Astrocyte (in vitro differentiated cells and primary cell): ENCODE results near the gene PRKCE. TPM values are rescaled to one million over a fixed set of nuclear protein-coding genes. Genes with fewer than 3 reads are reported as not detected.

Experiments
- DNase-seq: peaks from one replicate; pipeline ENCODE4 v3.0.0-alpha.2; 2010; ENCODE audit warnings: low read depth
- FAIRE-seq: peaks from 2 replicates; lab custom pipeline; 2011; peaks lifted over from hg19 to GRCh38; lab: Jason Lieb, UNC
- H2AFZ ChIP-seq: 2 replicates; pipeline ENCODE4 v1.6.0; 2012; ENCODE audit warnings: low read depth, low read length, inconsistent platforms
- H3K27ac ChIP-seq: 2 replicates; pipeline ENCODE4 v1.5.1; 2011; ENCODE audit warnings: low read depth, low read length, inconsistent platforms
- H3K27me3 ChIP-seq: 2 replicates; pipeline ENCODE4 v1.6.0; 2011; ENCODE audit warnings: low read length, inconsistent platforms; ENCODE audit not compliant: insufficient read depth
- H3K36me3 ChIP-seq: 2 replicates; pipeline ENCODE4 v1.5.1; 2011; ENCODE audit warnings: low read length, inconsistent platforms; ENCODE audit not compliant: insufficient read depth
- H3K4me1 ChIP-seq: 2 replicates; pipeline ENCODE4 v1.5.1; 2011; ENCODE audit warnings: low read length, inconsistent platforms; ENCODE audit not compliant: insufficient read depth
- H3K4me2 ChIP-seq: 2 replicates; pipeline ENCODE4 v1.6.0; 2012; ENCODE audit warnings: low read length, inconsistent platforms
- H3K4me3 ChIP-seq: 2 replicates; pipeline ENCODE4 v1.5.1; 2011; ENCODE audit warnings: low read depth, mild to moderate bottlenecking, low read length, inconsistent platforms; ENCODE audit not compliant: insufficient read depth
- H3K79me2 ChIP-seq: 2 replicates; pipeline ENCODE4 v1.6.0; 2012; ENCODE audit warnings: mild to moderate bottlenecking, low read length, inconsistent platforms; ENCODE audit not compliant: insufficient read depth
- H3K9ac ChIP-seq: 2 replicates; pipeline ENCODE4 v1.6.0; 2012; ENCODE audit warnings: mild to moderate bottlenecking, low read length, inconsistent platforms
- H3K9me3 ChIP-seq: 2 replicates; pipeline ENCODE4 v1.5.1; 2012; ENCODE audit warnings: low read depth, mild to moderate bottlenecking, low read length, inconsistent platforms; ENCODE audit not compliant: insufficient read depth
- H4K20me1 ChIP-seq: 2 replicates; pipeline ENCODE4 v1.6.0; 2012; ENCODE audit warnings: low read length, inconsistent platforms; ENCODE audit not compliant: insufficient read depth
- H3K27ac Mint-ChIP-seq: one replicate; pipeline ENCODE4 v1.8.0; 2021; ENCODE audit warnings: mild to moderate bottlenecking, mixed read lengths; ENCODE audit not compliant: unreplicated experiment
- H3K27me3 Mint-ChIP-seq: one replicate; pipeline ENCODE4 v1.8.0; 2021; ENCODE audit warnings: low read depth, mixed read lengths; ENCODE audit not compliant: unreplicated experiment
- H3K36me3 Mint-ChIP-seq: one replicate; pipeline ENCODE4 v1.8.0; 2021; ENCODE audit warnings: low read depth, mixed read lengths; ENCODE audit not compliant: unreplicated experiment
- H3K4me1 Mint-ChIP-seq: one replicate; pipeline ENCODE4 v1.8.0; 2021; ENCODE audit warnings: low read depth, mixed read lengths; ENCODE audit not compliant: unreplicated experiment
- H3K4me3 Mint-ChIP-seq: one replicate; pipeline ENCODE4 v1.8.0; 2021; ENCODE audit warnings: mild to moderate bottlenecking, moderate library complexity, mixed read lengths; ENCODE audit not compliant: unreplicated experiment
- H3K9me3 Mint-ChIP-seq: one replicate; pipeline ENCODE4 v1.8.0; 2021; ENCODE audit warnings: mild to moderate bottlenecking, mixed read lengths; ENCODE audit not compliant: unreplicated experiment
- EZH2 ChIP-seq: IDR thresholded peaks from 2 replicates; pipeline ENCODE4 v1.6.1; 2012; ENCODE audit warnings: mild to moderate bottlenecking, low read length, inconsistent platforms; ENCODE audit not compliant: insufficient read depth
- total RNA-seq: library from RNA; stranded (reverse); gene quantifications from 2 replicates; pipeline ENCODE4 v1.2.1, GENCODE V29; 2021
- TF ChIP-seq, protein P1 (sequence below): IDR thresholded peaks from 2 replicates; pipeline ENCODE4 v1.5.1; 2011; ENCODE audit warnings: low read depth, mild to moderate bottlenecking, inconsistent platforms, low read length, moderate library complexity; ENCODE audit not compliant: insufficient read depth

Gene PRKCE
- total RNA-seq, 1 donor from 2014 or later: 12.8 TPM

DNA sequence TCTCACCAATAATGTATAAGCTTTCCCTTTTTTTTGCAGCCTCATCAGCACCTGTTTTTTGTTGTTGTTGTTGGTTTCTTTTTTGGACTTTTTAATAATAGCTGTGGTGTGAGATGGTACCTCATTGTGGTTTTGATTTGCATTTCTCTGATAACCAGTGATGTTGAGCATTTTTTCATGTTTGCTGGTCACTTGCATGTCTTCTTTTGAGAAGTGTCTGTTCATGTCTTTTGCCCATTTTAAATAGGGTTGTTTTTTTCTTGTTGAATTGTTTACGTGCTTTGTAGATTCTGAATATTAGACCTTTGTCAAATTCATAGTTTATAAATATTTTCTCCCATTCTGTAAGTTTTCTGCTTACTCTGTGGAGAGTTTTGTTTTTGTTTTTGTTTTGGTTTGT is 557.3 kb downstream of the PRKCE start:
- FAIRE-seq: peak; percentile 49
- H3K4me2 ChIP-seq: no peak overlapping the region
- no peaks in the 10 kb centered on the region for H3K27me3 ChIP-seq
- H4K20me1 ChIP-seq: no peaks in the 10 kb centered on the region
- H3K4me3 ChIP-seq: no peak overlapping the region
- no peaks in the 10 kb centered on the region for H3K4me1 ChIP-seq
- H3K4me3 Mint-ChIP-seq: no peak overlapping the region
- H3K4me1 Mint-ChIP-seq: no peaks in the 10 kb centered on the region
- H3K9me3 ChIP-seq: no peaks in the 10 kb centered on the region
- DNase-seq: no peak
- H3K9ac ChIP-seq: no peak overlapping the region
- no peaks in the 10 kb centered on the region for H3K27me3 Mint-ChIP-seq
- H3K27ac Mint-ChIP-seq: no peak overlapping the region
- peaks cover 16% of the 10 kb centered on the region for H3K9me3 Mint-ChIP-seq
- TF ChIP-seq, protein P1, sequence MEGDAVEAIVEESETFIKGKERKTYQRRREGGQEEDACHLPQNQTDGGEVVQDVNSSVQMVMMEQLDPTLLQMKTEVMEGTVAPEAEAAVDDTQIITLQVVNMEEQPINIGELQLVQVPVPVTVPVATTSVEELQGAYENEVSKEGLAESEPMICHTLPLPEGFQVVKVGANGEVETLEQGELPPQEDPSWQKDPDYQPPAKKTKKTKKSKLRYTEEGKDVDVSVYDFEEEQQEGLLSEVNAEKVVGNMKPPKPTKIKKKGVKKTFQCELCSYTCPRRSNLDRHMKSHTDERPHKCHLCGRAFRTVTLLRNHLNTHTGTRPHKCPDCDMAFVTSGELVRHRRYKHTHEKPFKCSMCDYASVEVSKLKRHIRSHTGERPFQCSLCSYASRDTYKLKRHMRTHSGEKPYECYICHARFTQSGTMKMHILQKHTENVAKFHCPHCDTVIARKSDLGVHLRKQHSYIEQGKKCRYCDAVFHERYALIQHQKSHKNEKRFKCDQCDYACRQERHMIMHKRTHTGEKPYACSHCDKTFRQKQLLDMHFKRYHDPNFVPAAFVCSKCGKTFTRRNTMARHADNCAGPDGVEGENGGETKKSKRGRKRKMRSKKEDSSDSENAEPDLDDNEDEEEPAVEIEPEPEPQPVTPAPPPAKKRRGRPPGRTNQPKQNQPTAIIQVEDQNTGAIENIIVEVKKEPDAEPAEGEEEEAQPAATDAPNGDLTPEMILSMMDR: no peak
- no peak for TF ChIP-seq EZH2
- no peak overlapping the region for H2AFZ ChIP-seq
- H3K36me3 ChIP-seq: no peaks in the 10 kb centered on the region
- no peaks in the 10 kb centered on the region for H3K79me2 ChIP-seq
- H3K27ac ChIP-seq: no peak overlapping the region
- H3K36me3 Mint-ChIP-seq: peaks cover 3% of the 10 kb centered on the region

DNA sequence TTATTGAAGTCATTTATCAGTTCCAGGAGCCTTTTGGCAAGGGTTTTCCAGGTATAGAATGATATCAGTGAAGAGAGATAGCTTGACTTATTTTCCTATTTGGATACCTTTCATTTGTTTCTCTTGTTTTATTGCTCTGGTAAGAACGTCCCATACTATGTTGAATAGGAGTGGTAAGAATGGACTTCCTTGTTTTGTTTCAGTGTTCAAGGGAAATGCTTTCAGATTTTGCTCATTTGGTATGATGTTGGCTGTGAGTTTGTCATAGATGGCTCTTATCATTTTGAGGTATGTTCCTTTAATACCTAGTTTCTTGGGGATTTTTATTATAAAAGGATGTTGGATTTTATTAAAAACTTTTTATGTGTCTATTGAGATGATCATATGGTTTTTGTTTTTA is 558.6 kb downstream of the PRKCE start:
- Histone ChIP-seq H3K4me3 (no peak overlapping the region), H3K36me3 (no peaks in the 10 kb centered on the region), H2AFZ (no peak overlapping the region), H3K4me2 (no peak overlapping the region), H3K79me2 (no peaks in the 10 kb centered on the region), H4K20me1 (no peaks in the 10 kb centered on the region), H3K9me3 (no peaks in the 10 kb centered on the region), H3K4me1 (no peaks in the 10 kb centered on the region), H3K27me3 (no peaks in the 10 kb centered on the region), H3K27ac (no peak overlapping the region), H3K9ac (no peak overlapping the region)
- no peak for TF ChIP-seq EZH2
- TF ChIP-seq, protein P1: no peak
- H3K27me3 Mint-ChIP-seq: no peaks in the 10 kb centered on the region
- FAIRE-seq: no peak
- peaks cover 16% of the 10 kb centered on the region for H3K9me3 Mint-ChIP-seq
- H3K27ac Mint-ChIP-seq: no peak overlapping the region
- peaks cover 3% of the 10 kb centered on the region for H3K36me3 Mint-ChIP-seq
- no peak overlapping the region for H3K4me3 Mint-ChIP-seq
- H3K4me1 Mint-ChIP-seq: no peaks in the 10 kb centered on the region
- DNase-seq: no peak

DNA sequence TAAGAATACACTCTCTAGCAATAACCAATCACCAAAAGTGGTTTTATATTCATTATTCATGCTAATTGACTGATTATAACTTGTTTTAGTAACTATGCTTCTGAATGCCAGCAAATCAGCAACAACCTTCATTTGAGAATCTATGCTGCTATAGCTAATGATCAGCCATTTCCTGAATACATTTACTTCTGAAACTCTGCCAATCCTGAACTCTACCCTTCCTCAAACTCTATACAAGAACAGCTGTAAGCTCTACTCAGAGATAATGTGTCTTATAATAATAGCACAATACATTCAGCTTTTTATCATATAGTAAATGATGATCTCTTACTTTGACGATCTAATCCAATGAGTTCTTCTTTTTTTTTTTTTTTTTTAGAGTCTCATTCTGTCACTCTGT is 560.0 kb downstream of the PRKCE start:
- no peak overlapping the region for H3K9ac ChIP-seq
- no peak for FAIRE-seq
- peaks cover 24% of the 10 kb centered on the region for H3K9me3 Mint-ChIP-seq

More for the DNA sequence above, 560.0 kb downstream of the PRKCE start:
- Histone ChIP-seq H2AFZ (no peak overlapping the region), H3K36me3 (no peaks in the 10 kb centered on the region), H3K4me1 (peaks cover 3% of the 10 kb centered on the region), H3K27me3 (no peaks in the 10 kb centered on the region), H4K20me1 (no peaks in the 10 kb centered on the region), H3K4me3 (no peak overlapping the region), H3K4me2 (no peak overlapping the region), H3K9me3 (no peaks in the 10 kb centered on the region), H3K79me2 (no peaks in the 10 kb centered on the region), H3K27ac (no peak overlapping the region)
- Mint-ChIP-seq H3K27me3 (no peaks in the 10 kb centered on the region), H3K4me3 (no peak overlapping the region), H3K4me1 (no peaks in the 10 kb centered on the region), H3K27ac (no peak overlapping the region), H3K36me3 (peaks cover 3% of the 10 kb centered on the region)
- no peak for TF ChIP-seq EZH2
- TF ChIP-seq, protein P1: no peak
- DNase-seq: no peak
